GM19452 (cell line): ENCODE results near the gene DPP6.

Experiments
- ATAC-seq: cut with Tn5 transposase; IDR thresholded peaks from one replicate; pipeline ENCODE4 v1.9.1; 2021; ENCODE audit not compliant: unreplicated experiment

DPP6 gene

DNA sequence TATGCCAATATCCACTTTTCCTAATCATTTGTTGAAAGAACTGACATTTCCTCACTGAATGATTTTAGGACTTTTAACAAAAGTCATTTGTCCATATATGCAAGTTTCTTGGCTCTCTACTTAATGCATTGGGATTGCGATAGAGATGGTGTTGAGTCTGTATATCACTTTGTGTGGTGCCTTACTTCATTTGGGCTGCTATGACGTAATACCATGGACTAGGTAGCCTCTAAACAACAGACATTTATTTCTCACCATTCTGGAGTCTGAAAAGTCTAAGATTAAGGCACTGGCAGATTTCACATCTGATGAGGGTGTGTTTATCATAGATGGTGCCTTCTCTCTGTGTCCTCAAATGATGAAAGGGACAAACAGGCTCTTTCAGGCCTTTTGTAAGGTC, 342.6 kb downstream of the DPP6 start:
- no peak for ATAC-seq

GRCh38 chr7:154406312-154406711, 354.1 kb downstream of the DPP6 start:
- no peak for ATAC-seq

GRCh38 chr7:154409703-154410311, 357.6 kb downstream of the DPP6 start:
- no peak for ATAC-seq

GRCh38 chr7:154412105-154412504, 359.9 kb downstream of the DPP6 start:
- no peak for ATAC-seq

GRCh38 chr7:154415709-154416399, 363.7 kb downstream of the DPP6 start:
- ATAC-seq: no peak

GRCh38 chr7:154416714-154417113, 364.5 kb downstream of the DPP6 start:
- ATAC-seq: no peak

GRCh38 chr7:154419344-154419743, 367.1 kb downstream of the DPP6 start:
- ATAC-seq: no peak

DNA sequence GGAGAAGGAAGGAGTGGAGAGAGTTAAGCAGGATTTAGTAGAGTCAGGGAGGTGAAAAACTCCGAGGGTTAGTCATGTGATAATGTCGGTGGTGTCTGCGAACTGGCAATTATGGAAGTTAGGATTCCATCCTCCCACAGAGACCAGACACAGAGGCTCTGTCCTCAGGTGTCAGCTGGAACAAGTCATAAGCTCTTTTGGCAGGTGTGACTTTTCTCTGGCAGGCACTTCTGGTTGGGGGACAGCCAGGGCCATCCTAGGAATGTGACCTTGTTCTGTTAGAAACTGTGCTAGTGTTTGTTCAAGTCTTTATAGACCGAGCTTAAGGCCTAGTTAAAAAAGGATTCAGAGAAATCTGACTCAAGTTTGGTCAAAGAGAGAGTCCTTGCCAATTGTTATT, 371.0 kb downstream of the DPP6 start:
- no peak for ATAC-seq

DNA sequence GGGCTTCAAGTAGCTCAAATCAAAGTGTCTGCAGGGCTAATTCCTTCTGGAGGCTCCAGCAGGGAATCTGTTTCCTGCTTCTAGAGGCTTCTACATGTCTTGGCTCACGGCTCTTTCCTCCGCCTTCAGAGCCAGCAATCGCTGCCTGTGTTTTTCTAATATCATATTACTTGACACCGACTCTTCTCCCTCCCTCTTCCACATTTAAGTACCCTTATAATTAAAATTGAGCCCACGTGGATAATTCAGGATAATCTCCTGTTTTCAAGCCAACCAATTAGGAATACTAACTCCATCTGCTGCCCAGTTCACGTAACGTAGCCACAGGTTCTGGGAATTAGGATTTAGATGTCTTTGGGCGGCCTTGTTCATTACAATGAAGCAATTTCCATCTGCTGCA, 372.2 kb downstream of the DPP6 start:
- no peak for ATAC-seq

- ATAC-seq: no peak
Observed at GRCh38 chr7:154425271-154425670, 373.1 kb downstream of the DPP6 start.

GRCh38 chr7:154426778-154427177, 374.6 kb downstream of the DPP6 start:
- ATAC-seq: no peak

DNA sequence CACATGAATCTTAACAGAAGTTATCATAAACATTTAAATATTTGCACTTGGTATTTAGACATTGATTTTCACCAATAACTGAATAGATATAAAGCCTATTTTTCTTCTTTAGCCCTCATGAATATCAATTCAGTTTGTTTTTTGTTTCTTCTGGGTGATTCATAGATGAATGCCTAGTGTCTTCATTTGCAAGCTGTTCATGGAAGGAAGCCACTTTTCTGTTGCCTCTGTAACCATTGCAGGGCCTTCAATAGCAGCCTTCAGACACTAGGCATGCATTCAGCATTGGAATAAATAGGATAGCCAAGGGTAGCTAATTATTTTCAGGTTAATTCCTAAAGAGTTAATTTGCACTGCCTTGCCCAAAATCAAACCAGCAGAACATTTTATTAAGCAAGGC, 375.3 kb downstream of the DPP6 start:
- no peak for ATAC-seq

DNA sequence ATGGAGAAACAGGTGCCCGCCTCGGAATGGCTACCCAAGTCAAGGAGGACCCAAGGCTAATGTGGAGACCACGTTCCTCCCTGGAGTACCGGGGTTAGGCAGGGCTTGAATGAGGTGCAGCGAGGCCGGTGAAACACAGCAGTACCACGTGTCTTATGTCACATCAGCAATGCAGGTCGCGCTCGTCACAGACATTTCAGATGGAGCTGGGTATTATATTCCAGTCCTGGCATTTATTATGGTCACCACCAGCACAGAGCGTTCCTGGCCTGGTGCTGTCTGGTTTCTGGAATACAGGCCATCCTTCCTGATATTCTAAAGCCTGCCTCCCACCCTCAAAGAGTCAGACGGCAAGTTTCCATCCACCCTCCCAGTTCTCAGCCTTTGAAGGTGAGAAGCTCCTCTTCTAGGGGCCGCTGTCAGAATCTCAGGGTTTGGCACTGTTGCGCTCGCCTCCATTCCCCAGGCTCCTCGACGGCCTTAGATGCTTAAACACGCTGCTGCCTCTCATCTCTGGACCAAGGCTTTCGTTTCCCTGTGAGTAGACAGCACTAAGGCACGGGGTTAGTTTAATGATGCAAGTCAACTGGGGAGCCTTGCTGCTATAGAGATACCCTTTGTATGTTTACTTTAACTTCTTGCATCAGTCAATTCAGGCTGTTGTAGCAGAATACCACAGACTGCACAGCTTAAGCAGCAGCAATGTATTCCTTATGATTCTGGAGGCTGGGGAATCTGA, 377.6 kb downstream of the DPP6 start:
- no peak for ATAC-seq

DNA sequence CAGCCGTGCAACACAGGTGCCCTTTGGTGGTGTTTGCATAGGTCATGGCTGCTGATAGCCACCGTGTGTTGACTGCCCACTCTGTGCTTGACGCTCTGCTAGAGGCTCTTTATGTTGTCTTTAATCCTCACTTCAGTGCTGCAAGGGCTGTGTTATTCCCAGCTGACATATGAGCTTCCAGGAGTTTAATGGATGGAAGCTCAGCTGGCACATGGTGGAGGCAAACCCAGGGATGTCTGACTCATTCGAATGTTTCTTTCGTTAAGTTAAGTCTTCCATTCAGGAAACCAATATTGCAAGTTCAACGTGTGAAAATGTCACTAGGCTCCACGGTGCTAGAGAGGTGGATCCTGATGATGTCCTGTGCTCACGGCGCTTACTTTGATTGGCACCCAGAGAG, 378.4 kb downstream of the DPP6 start:
- no peak for ATAC-seq

GRCh38 chr7:154431045-154431444, 378.8 kb downstream of the DPP6 start:
- ATAC-seq: no peak

DNA sequence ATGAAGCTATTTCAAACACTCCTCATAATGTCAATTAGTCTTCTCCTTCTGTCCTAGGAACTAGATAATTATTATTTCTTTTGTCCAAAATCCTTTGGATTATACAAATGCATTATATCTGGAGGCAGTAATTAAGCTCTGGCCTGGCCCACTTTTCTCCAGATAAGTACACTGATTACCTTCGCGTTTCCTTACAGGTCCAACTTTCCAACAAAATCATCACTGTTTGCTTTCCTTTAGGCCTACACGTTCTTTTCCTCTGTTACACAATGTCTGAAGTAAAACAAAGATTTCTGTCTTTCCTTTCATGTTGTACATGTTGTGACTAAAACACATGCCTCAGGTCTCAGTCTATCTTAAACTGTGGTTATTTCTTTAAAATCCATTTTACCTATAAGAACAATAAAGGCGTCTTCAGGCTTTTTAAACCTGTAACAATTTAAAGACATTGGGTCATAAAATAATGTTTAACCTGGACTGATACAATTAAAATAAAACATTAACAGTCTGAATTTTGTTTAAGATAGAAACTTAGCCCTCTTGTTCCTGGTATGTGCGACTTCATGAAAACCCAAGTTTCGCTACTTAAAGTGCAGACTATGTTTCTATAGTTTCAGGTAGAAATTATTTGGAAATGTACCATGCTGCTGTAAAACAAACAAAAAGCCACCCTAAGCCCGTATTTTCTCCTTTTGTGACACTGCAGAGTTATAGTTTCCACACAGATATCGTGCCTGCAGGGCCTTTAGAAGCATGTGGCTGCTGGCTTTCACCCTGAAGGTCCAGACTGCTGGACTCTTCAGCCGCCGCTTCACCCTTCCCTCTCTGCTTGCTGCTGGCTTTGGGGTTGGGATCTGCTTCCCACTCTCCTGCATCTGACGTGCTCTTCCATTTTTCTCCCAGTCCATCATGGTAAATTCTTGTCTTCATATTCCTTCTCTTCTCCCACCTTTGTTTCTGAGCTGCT, 381.7 kb downstream of the DPP6 start:
- no peak for ATAC-seq

- no peak for ATAC-seq
Observed at GRCh38 chr7:154436560-154436959, 384.4 kb downstream of the DPP6 start.

DNA sequence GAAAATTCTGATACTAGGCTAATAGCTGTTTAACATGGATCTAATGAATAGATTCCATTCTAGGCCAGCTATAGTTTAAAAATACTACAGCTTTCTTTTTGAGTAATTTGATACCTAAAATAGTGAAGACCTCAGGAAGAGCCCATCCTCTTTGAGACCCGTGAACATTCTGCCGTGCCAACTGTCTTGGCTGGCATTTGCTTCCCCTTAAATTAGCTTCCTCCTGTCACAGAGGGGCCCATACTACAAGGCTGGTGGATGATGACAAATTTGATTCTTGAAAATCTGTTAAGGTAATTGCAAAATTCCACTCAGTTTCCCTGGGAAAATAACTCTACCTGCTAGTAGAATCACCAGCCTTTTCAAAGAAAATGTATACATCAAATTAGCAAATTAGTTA, 385.0 kb downstream of the DPP6 start:
- no peak for ATAC-seq

- ATAC-seq: no peak
Observed at GRCh38 chr7:154438571-154439367, 386.6 kb downstream of the DPP6 start.

GRCh38 chr7:154440058-154440457, 387.9 kb downstream of the DPP6 start:
- ATAC-seq: no peak
